Activated B cell treated with CpG ODN at 0.5 μM for 24 hours (primary cell): Measurements from ENCODE around the gene PDE9A. TPM values are rescaled to one million over a fixed set of nuclear protein-coding genes. Genes with fewer than 3 reads are reported as not detected.

Source experiments
- ATAC-seq: fragments of 200-7000 bp; cut with Tn5 transposase; one replicate; pipeline ENCODE4 v1.10.0; 2021; ENCODE audit warnings: low read depth, mild to moderate bottlenecking, moderate library complexity
- CTCF ChIA-PET: fragments of 350-600 bp; sonication (Branson Sonifier 250); formaldehyde crosslinking; loops from one replicate; lab custom pipeline; 2021; ENCODE audit warnings: antibody characterized with exemption; lab: Charles Lee
- POLR2A ChIA-PET: fragments of 350-600 bp; sonication (Branson Sonifier 250); formaldehyde crosslinking; loops from one replicate; lab custom pipeline; 2021; ENCODE audit warnings: antibody characterized with exemption; lab: Charles Lee
- DNase-seq: peaks from one replicate; pipeline ENCODE4 v3.0.0; 2022
- H3K27ac Mint-ChIP-seq: one replicate; pipeline ENCODE4 v1.8.0; 2020; ENCODE audit warnings: mixed read lengths
- H3K27me3 Mint-ChIP-seq: one replicate; pipeline ENCODE4 v1.8.0; 2021; ENCODE audit warnings: mixed read lengths
- H3K36me3 Mint-ChIP-seq: one replicate; pipeline ENCODE4 v1.8.0; 2021; ENCODE audit warnings: low read depth, mixed read lengths
- H3K4me1 Mint-ChIP-seq: one replicate; pipeline ENCODE4 v1.8.0; 2021; ENCODE audit warnings: mixed read lengths
- H3K4me3 Mint-ChIP-seq: one replicate; pipeline ENCODE4 v1.8.0; 2020; ENCODE audit warnings: mild to moderate bottlenecking, mixed read lengths
- H3K9me3 Mint-ChIP-seq: one replicate; pipeline ENCODE4 v1.8.0; 2020; ENCODE audit warnings: mixed read lengths
- intact Hi-C: fragments of 100-400 bp; cut with micrococcal nuclease; formaldehyde crosslinking; loops from one replicate; pipeline ENCODE4 v1.15.1; 2024
- total RNA-seq: library from RNA; stranded (reverse); gene quantifications from 2 replicates; pipeline ENCODE4 v1.2.3, GENCODE V29; 2022
- TF ChIP-seq, protein P1 (sequence below): fragments of 200-600 bp; IDR thresholded peaks from one replicate; pipeline ENCODE4 v1.8.0; 2022; ENCODE audit warnings: antibody characterized with exemption, mild to moderate bottlenecking

Gene PDE9A
- total RNA-seq, 1 donor from 2014 or later = 0.58 TPM

GRCh38 chr21:42679319-42680057, 26.1 kb downstream of the PDE9A start:
- TF ChIP-seq, protein P1, sequence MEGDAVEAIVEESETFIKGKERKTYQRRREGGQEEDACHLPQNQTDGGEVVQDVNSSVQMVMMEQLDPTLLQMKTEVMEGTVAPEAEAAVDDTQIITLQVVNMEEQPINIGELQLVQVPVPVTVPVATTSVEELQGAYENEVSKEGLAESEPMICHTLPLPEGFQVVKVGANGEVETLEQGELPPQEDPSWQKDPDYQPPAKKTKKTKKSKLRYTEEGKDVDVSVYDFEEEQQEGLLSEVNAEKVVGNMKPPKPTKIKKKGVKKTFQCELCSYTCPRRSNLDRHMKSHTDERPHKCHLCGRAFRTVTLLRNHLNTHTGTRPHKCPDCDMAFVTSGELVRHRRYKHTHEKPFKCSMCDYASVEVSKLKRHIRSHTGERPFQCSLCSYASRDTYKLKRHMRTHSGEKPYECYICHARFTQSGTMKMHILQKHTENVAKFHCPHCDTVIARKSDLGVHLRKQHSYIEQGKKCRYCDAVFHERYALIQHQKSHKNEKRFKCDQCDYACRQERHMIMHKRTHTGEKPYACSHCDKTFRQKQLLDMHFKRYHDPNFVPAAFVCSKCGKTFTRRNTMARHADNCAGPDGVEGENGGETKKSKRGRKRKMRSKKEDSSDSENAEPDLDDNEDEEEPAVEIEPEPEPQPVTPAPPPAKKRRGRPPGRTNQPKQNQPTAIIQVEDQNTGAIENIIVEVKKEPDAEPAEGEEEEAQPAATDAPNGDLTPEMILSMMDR = no peak
- peaks cover 4% of the 10 kb centered on the region for H3K4me1 Mint-ChIP-seq
- H3K27ac Mint-ChIP-seq = no peak overlapping the region
- ATAC-seq = no peak
- no peak overlapping the region for H3K4me3 Mint-ChIP-seq
- ChIA-PET CTCF (no interaction called here), POLR2A (no interaction called here)
- H3K9me3 Mint-ChIP-seq = no peaks in the 10 kb centered on the region
- no peak for DNase-seq
- no peaks in the 10 kb centered on the region for H3K36me3 Mint-ChIP-seq
- intact Hi-C loops = no loop called here
- peaks cover 35% of the 10 kb centered on the region for H3K27me3 Mint-ChIP-seq

GRCh38 chr21:42680058-42680330, 26.6 kb downstream of the PDE9A start:
- no peak for DNase-seq
- ATAC-seq = no peak
- TF ChIP-seq, protein P1 = no peak
- ChIA-PET POLR2A (no interaction called here), CTCF (no interaction called here)
- Mint-ChIP-seq H3K9me3 (no peaks in the 10 kb centered on the region), H3K4me1 (peaks cover 5% of the 10 kb centered on the region), H3K36me3 (no peaks in the 10 kb centered on the region), H3K27me3 (peaks cover 33% of the 10 kb centered on the region), H3K4me3 (no peak overlapping the region), H3K27ac (no peak overlapping the region)
- intact Hi-C loops = no loop called here

DNA sequence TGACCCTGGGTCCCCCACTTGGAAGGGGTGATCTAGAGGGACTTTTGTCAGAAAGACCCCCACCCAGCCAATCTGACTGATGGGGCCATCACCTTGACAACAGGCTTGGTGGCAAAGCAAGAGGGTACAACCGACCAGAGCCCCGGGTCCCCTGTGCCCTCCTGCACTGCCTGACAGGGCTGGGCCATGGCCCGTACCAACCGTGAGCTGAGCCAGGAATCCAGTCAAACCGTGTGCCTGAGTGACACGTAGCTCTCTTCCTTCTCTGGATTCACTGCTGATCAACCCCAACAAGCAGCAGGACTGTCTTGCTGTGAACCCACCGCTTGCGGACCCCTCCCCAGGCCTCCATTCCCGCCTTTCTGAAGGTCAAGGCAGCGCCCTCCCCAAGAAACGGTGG, 27.0 kb downstream of the PDE9A start:
- CTCF ChIA-PET = no interaction called here
- no peak overlapping the region for H3K4me3 Mint-ChIP-seq

GRCh38 chr21:42681296-42682206, 28.1 kb downstream of the PDE9A start:
- ChIA-PET CTCF (no interaction called here), POLR2A (no interaction called here)
- intact Hi-C loops = no loop called here
- Mint-ChIP-seq H3K4me1 (peaks cover 5% of the 10 kb centered on the region), H3K27me3 (peaks cover 29% of the 10 kb centered on the region), H3K27ac (no peak overlapping the region), H3K36me3 (no peaks in the 10 kb centered on the region), H3K9me3 (no peaks in the 10 kb centered on the region), H3K4me3 (no peak overlapping the region)
- DNase-seq (no peak), ATAC-seq (no peak)
- TF ChIP-seq, protein P1 = no peak

More for the DNA sequence above, 27.0 kb downstream of the PDE9A start:
- H3K27me3 Mint-ChIP-seq = peaks cover 33% of the 10 kb centered on the region
- TF ChIP-seq, protein P1 = no peak
- H3K9me3 Mint-ChIP-seq = no peaks in the 10 kb centered on the region
- ATAC-seq (no peak), DNase-seq (no peak)
- no peak overlapping the region for H3K27ac Mint-ChIP-seq
- intact Hi-C loops = no loop called here
- H3K4me1 Mint-ChIP-seq = peaks cover 5% of the 10 kb centered on the region
- POLR2A ChIA-PET = no interaction called here
- H3K36me3 Mint-ChIP-seq = no peaks in the 10 kb centered on the region

- ATAC-seq (no peak), DNase-seq (no peak)
- Mint-ChIP-seq H3K4me3 (no peak overlapping the region), H3K9me3 (no peaks in the 10 kb centered on the region), H3K27ac (no peak overlapping the region), H3K27me3 (peaks cover 27% of the 10 kb centered on the region), H3K4me1 (peaks cover 5% of the 10 kb centered on the region), H3K36me3 (no peaks in the 10 kb centered on the region)
- ChIA-PET CTCF (no interaction called here), POLR2A (no interaction called here)
- intact Hi-C loops = no loop called here
- TF ChIP-seq, protein P1 = no peak
Measured at GRCh38 chr21:42682661-42683210, 29.3 kb downstream of the PDE9A start.
